Activated CD4-positive, alpha-beta T cell treated with anti-CD3 and anti-CD28 coated beads, Interleukin-2, Interleukin-6, amounts not matched to agents 100 ng/mL and 50 ng/mL, durations not matched to agents 16 hours and 8 hours (primary cell): ENCODE results near the gene PLAAT4.
"Not testable (repeated sequence)": the region's sequence is repeated elsewhere in the genome, so short reads cannot be mapped to it uniquely, and the experiment has no call there.

Experiments used
- DNase-seq: peaks from one replicate; pipeline ENCODE4 v3.0.0-alpha.2; 2020

The PLAAT4 gene

GRCh38 chr11:63547061-63547460 lies 10.5 kb downstream of the PLAAT4 start:
- DNase-seq, result no peak

GRCh38 chr11:63548178-63548577 lies 11.6 kb downstream of the PLAAT4 start:
- DNase-seq, result no peak

GRCh38 chr11:63549411-63549810 lies 12.8 kb downstream of the PLAAT4 start:
- no peak for DNase-seq

GRCh38 chr11:63550156-63550700 lies 13.6 kb downstream of the PLAAT4 start:
- DNase-seq, result not testable (repeated sequence)

GRCh38 chr11:63551091-63551888 lies 14.7 kb downstream of the PLAAT4 start:
- DNase-seq, result no peak

- no peak for DNase-seq
These were observed 15.3 kb downstream of the PLAAT4 start for GRCh38 chr11:63551889-63552266.

GRCh38 chr11:63552921-63553320 lies 16.3 kb downstream of the PLAAT4 start:
- no peak for DNase-seq

- DNase-seq, result peak; percentile 83
These were observed 17.2 kb downstream of the PLAAT4 start for GRCh38 chr11:63553759-63554158.

- no peak for DNase-seq
These were observed 18.2 kb downstream of the PLAAT4 start for GRCh38 chr11:63554877-63555223.

- DNase-seq, result no peak
These were observed 19.9 kb downstream of the PLAAT4 start for GRCh38 chr11:63556404-63557013.

GRCh38 chr11:63557570-63557969 lies 21.0 kb downstream of the PLAAT4 start:
- DNase-seq, result no peak

- DNase-seq, result no peak
These were observed 22.0 kb downstream of the PLAAT4 start for GRCh38 chr11:63558459-63559157.

- DNase-seq, result no peak
These were observed 24.0 kb downstream of the PLAAT4 start for GRCh38 chr11:63560506-63561180.

- DNase-seq, result no peak
These were observed 26.8 kb downstream of the PLAAT4 start, which contains the start of gene PLAAT2 for GRCh38 chr11:63563201-63564055. Gene PLAAT2 (minus strand): TSS chr11:63563379. CDS start chr11:63563324, 55 bp downstream.

GRCh38 chr11:63564056-63564774 lies 27.6 kb downstream of the PLAAT4 start:
- DNase-seq, result peak; percentile 82

- no peak for DNase-seq
These were observed 28.3 kb downstream of the PLAAT4 start for GRCh38 chr11:63564784-63565350.

GRCh38 chr11:63567044-63567840 lies 30.6 kb downstream of the PLAAT4 start:
- peak; percentile 81 for DNase-seq

GRCh38 chr11:63569570-63569969 lies 33.0 kb downstream of the PLAAT4 start:
- no peak for DNase-seq

GRCh38 chr11:63572026-63572688 lies 35.5 kb downstream of the PLAAT4 start:
- DNase-seq, result no peak
